HCT116 (cell line): ENCODE data around the gene CIBAR2. TPM values are rescaled to one million over a fixed set of nuclear protein-coding genes. Genes with fewer than 3 reads are reported as not detected.

Experiments used
- ATAC-seq: fragments of 200-7000 bp; cut with Tn5 transposase; 2 replicates; pipeline ENCODE4 v1.9.1; 2020; ENCODE audit warnings: mild to moderate bottlenecking, moderate library complexity
- BruUV-seq: library from RNA; stranded (reverse); fragments of 400-500 nt; replicated peaks from 2 replicates; lab custom pipeline; 2021; lab: Mats Ljungman, UMichigan
- CTCF ChIA-PET: fragments of 300-600 bp; sonication (Branson Sonifier 250); formaldehyde crosslinking; loops from one replicate; lab custom pipeline; 2021; ENCODE audit warnings: antibody characterized with exemption; lab: Charles Lee
- POLR2A ChIA-PET: fragments of 300-600, 350-600 bp; sonication (Branson Sonifier 250); formaldehyde crosslinking; loops from one replicate; lab custom pipeline; 2021; ENCODE audit warnings: antibody characterized with exemption; lab: Charles Lee
- RAD21 ChIA-PET, 2 experiments: fragments of 300-600 bp; sonication (Branson Sonifier 250); formaldehyde crosslinking; loops; one replicate each; lab custom pipeline; 2023; ENCODE audit warnings: low total read pairs in 2 of 2; ENCODE audit not compliant: uncharacterized antibody in 2 of 2, unreplicated experiment in 2 of 2, low non-redundant PET in 1 of 2; lab: Charles Lee
- DNase-seq: peaks from one replicate; pipeline ENCODE4 v3.0.0-alpha.2; 2010; ENCODE audit warnings: low read depth, low spot score
- H2AFZ ChIP-seq: fragments of 200-600 bp; shearing (Covaris generic), sonication (generic); 2 replicates; pipeline ENCODE4 v1.6.1; 2017; ENCODE audit warnings: low read depth, mixed run types, mixed read lengths, antibody characterized with exemption, low read length; ENCODE audit not compliant: poor library complexity, severe bottlenecking
- H3K27ac ChIP-seq: 2 replicates; pipeline ENCODE4 v1.5.1; 2012; ENCODE audit warnings: low read depth, low read length
- H3K27me3 ChIP-seq: fragments of 200-600 bp; sonication (generic); 2 replicates; pipeline ENCODE4 v1.6.1; 2016; ENCODE audit warnings: mixed run types, low read length, mixed read lengths; ENCODE audit not compliant: insufficient read depth
- H3K36me3 ChIP-seq, 2 experiments: fragments of 200-500 bp in 1 of 2; fragments of 200-600 bp in 1 of 2; sonication (Bioruptor generic) in 1 of 2; sonication (generic) in 1 of 2; 2 replicates each; pipeline versions ENCODE4 v1.5.1 to v1.6.1; 2014 to 2016; ENCODE audit warnings: low read length in 2 of 2, inconsistent platforms in 1 of 2, mixed read lengths in 1 of 2, mixed run types in 1 of 2; ENCODE audit not compliant: insufficient read depth in 2 of 2, control insufficient read depth in 1 of 2
- H3K4me1 ChIP-seq, 2 experiments: fragments of 200-600 bp in 1 of 2; sonication (generic) in 1 of 2; 2 replicates each; pipeline versions ENCODE4 v1.5.1 to v1.6.1; 2012 to 2017; ENCODE audit warnings: low read length in 2 of 2, inconsistent platforms in 1 of 2, mild to moderate bottlenecking in 1 of 2, mixed read lengths in 1 of 2, mixed run types in 1 of 2, moderate library complexity in 1 of 2; ENCODE audit not compliant: insufficient read depth in 2 of 2, control insufficient read depth in 1 of 2
- H3K4me2 ChIP-seq: fragments of 200-600 bp; sonication (generic); 2 replicates; pipeline ENCODE4 v1.6.1; 2017; ENCODE audit warnings: mixed run types, low read length, mixed read lengths
- H3K4me3 ChIP-seq, 2 experiments: fragments of 200-600 bp in 1 of 2; sonication (generic) in 1 of 2; replicated peaks in 1 of 2; 2 replicates each; pipeline ENCODE4 v1.5.1; 2011 to 2016; ENCODE audit warnings: low read length in 2 of 2, control low read depth in 1 of 2, low read depth in 1 of 2, mild to moderate bottlenecking in 1 of 2, mixed read lengths in 1 of 2, mixed run types in 1 of 2
- H3K79me2 ChIP-seq: fragments of 200-600 bp; sonication (generic); 2 replicates; pipeline ENCODE4 v1.6.1; 2017; ENCODE audit warnings: mild to moderate bottlenecking, mixed run types, low read length, moderate library complexity, mixed read lengths; ENCODE audit not compliant: insufficient read depth
- H3K9ac ChIP-seq: fragments of 200-600 bp; sonication (generic); 2 replicates; pipeline ENCODE4 v1.6.1; 2016; ENCODE audit warnings: low read length, mixed read lengths
- H3K9me2 ChIP-seq: fragments of 200-600 bp; sonication (generic), shearing (Covaris generic); 2 replicates; pipeline ENCODE4 v1.6.1; 2017; ENCODE audit warnings: mixed run types, mild to moderate bottlenecking, moderate library complexity; ENCODE audit not compliant: insufficient read depth
- H3K9me3 ChIP-seq, 2 experiments: fragments of 200-500 bp in 1 of 2; fragments of 200-600 bp in 1 of 2; sonication (Bioruptor generic) in 1 of 2; sonication (generic) in 1 of 2; 2 replicates each; pipeline ENCODE4 v1.6.1; 2014 to 2017; ENCODE audit warnings: low read length in 2 of 2, mixed read lengths in 2 of 2, inconsistent platforms in 1 of 2, low read depth in 1 of 2, mild to moderate bottlenecking in 1 of 2, mixed run types in 1 of 2, moderate library complexity in 1 of 2; ENCODE audit not compliant: control insufficient read depth in 1 of 2, insufficient read depth in 1 of 2
- H4K20me1 ChIP-seq: fragments of 200-600 bp; sonication (generic), shearing (Covaris generic); 2 replicates; pipeline ENCODE4 v1.6.1; 2017; ENCODE audit warnings: mixed run types, mild to moderate bottlenecking, moderate library complexity; ENCODE audit not compliant: insufficient read depth
- CEBPB ChIP-seq: IDR thresholded peaks from 2 replicates; pipeline ENCODE4 v1.6.1; 2012; ENCODE audit warnings: low read depth
- POLR2A ChIP-seq: IDR thresholded peaks from 2 replicates; pipeline ENCODE4 v1.7.0; 2011; ENCODE audit warnings: borderline replicate concordance; ENCODE audit not compliant: insufficient read depth, insufficient read length; ENCODE audit errors: extremely low read depth
- YY1 ChIP-seq: IDR thresholded peaks from 2 replicates; pipeline ENCODE4 v1.6.1; 2011; ENCODE audit warnings: low read length, low read depth, moderate library complexity, mild to moderate bottlenecking; ENCODE audit not compliant: insufficient replicate concordance; ENCODE audit errors: extremely low read depth
- ZNF274 ChIP-seq: fragments of 200-500 bp; sonication (Bioruptor generic); IDR thresholded peaks from 2 replicates; pipeline ENCODE4 v1.6.1; 2014; ENCODE audit warnings: mild to moderate bottlenecking, low read depth, low read length, inconsistent platforms
- intact Hi-C: fragments of 100-400 bp; cut with micrococcal nuclease; formaldehyde crosslinking; loops from 2 replicates; pipeline ENCODE4 v1.10.0; 2022
- total RNA-seq: library from RNA; stranded (reverse); gene quantifications from one replicate; pipeline ENCODE4 v1.2.1, GENCODE V29; 2021; ENCODE audit not compliant: unreplicated experiment

Gene CIBAR2
- total RNA-seq, 1 experiment from 2014 or later: 0.27 TPM

DNA sequence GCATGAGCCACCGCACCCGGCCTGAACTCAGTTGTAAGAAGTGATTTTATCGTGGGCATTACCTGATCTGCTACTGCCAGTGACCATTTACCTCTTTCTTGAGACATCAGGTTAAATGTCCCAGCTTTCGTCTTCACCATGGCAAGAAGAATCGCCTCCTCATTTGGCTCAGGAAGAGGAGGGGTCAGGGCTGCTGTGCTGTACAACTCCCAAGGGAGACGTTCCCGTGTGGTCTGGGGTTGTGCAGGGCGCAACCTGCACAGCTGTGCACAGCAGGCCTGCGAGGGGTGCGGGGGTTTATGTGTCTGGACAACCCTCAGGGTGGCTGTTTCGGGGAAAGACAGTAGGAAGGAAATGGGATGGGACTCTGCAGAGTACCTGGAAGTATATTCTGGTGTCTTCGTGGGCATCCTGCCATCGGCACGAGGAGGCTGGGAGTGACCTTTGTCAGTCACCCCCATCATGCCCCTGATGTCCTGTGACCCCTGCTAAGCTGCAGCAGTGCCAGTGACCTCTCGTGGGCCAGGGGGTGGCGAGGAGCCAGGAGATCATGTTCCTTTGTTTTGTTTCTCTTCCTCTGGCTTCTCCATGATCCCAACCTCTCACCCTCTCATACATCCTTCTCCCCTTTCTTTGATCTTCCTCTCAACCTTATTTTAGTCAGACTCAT is 27.3 kb downstream of the CIBAR2 start (continued):
- TF ChIP-seq CEBPB: no peak
- no peak for TF ChIP-seq ZNF274
- TF ChIP-seq POLR2A: no peak

DNA sequence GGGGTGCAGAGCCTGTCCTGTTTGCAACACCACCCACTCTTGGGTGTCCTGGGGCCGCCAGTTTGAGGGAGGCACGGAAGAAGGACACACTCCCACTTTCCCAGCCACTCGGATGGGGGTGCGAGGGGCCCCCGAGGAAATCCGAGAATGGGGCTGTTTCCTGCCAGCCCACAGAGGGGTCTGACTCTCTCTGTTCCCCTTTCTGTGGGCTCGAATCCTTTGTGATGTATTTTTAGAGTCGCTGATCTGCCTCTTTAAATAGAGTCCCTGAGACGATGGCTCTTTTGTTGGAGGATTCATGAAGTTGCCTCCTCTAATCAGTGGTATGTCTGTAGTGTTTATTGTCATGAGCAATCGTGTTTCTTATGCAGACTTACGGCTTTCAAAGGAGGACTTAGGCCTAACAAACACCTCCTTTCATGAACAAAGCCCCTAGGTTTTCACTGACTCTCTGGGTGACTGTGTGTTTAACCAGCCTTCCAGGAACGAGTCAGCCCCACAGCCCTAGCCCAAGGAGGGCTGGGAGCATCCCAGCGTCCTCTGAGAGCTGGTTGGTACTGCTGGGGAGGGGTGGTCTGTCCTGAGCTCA is 29.1 kb downstream of the CIBAR2 start:
- ChIA-PET CTCF (no interaction called here), POLR2A (interaction anchor here (0.6 kb wide), 1 partner anchor 464 kb away, joined by 3 read pairs; no protein-coding TSS in a partner anchor), RAD21 (no interaction called here)
- Histone ChIP-seq H3K27me3 (no peaks in the 10 kb centered on the region), H3K4me3 (no peak overlapping the region), H3K4me1 (peaks cover 0 to 7% of the 10 kb centered on the region in 2 experiments; a peak in 2 of 4 replicates), H3K9me3 (no peaks in the 10 kb centered on the region), H2AFZ (no peak overlapping the region), H3K27ac (no peak overlapping the region), H3K4me2 (no peak overlapping the region), H3K9ac (no peak overlapping the region), H3K36me3 (no peaks in the 10 kb centered on the region), H3K9me2 (no peaks in the 10 kb centered on the region), H3K79me2 (no peaks in the 10 kb centered on the region), H4K20me1 (no peaks in the 10 kb centered on the region)
- no peak for DNase-seq
- no peak for TF ChIP-seq YY1
- BruUV-seq: no TSS peak
- ATAC-seq: no peak
- intact Hi-C loops: no loop called here
